ENCODE results near the gene BMP8A.
"Not testable (repeated sequence)": the region's sequence is repeated elsewhere in the genome, so short reads cannot be mapped to it uniquely, and the experiment has no call there.

BMP8A gene

DNA sequence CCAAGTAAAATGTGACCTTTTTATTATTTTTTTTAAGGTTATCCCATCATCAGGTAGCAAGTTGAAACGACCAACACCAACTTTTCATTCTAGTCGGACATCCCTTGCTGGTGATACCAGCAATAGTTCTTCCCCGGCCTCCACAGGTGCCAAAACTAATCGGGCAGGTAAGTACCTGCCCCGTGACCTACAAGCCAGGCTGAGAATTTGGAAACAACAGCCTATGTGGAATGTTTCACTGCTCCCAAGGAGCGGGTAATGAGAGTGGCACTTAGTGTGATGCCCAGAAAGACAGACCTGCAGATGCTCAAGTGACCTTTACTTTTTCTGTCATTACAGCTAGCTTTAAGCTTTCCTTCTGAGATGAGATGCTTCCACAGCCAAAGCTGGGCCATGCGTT, 6.9 kb upstream of the BMP8A start:
- DNase-seq, result no peak

GRCh38 chr1:39485046-39485803, 6.2 kb upstream of the BMP8A start:
- DNase-seq, result no peak

DNA sequence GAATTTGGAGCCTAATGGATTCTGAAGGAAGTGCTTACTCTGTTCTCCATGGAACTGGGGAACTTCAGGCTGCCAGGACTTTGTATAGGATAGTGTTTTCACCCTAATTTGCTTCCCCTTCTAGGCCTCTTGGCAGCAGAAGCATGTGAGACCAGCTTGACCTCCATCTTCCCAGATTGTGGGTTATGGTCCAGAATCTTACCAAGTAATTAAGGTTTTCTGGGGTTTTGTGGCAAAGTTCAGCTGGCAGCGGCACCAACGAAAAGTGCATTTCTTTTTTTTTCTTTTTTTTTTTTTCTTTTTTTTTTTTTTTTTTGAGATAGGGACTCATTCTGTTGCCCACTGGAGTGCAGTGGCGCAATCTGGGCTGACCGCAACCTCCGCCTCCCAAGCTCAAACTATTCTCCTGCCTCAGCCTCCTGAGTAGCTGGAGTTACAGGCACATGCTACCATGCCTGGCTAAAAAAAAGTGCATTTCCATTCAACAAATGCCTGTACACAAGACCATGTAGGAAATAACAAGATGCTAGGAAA, 3.4 kb upstream of the BMP8A start:
- no peak for DNase-seq

DNA sequence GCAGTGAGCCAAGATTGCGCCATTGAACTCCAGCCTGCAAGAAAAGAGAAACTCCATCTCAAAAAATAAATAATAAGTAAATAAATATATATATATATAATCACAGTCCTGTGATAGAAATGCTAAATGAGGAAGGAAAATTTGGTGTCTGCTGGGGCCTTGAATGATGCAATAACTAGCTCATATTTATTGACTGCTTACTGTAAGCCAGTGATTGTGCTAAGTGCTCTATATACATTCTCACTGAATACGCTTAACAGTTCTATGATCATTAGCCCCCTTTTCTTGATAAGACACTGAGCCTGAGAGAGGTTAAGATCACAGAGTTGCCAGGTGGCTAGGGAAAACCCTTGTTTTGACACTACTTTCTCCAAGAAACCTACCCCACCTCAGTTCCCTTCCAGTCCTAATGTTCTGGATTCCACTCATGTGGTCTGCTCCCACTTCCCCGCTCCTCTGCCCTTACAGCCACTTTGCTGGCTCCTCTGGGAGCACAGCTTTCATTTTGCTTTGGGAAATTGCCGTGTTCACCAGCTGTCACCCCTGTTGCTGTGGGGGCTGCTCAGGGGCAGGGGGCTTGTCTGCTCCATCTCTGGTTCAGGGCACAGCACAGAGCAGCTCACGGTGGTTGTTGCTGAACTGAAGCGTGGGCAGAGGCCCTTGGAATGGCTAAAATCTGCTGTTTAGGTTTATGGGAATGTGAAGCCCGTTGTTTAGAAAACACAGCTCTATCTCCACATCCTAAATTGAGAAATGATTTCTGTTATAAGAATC, 2.5 kb upstream of the BMP8A start:
- no peak for DNase-seq

- DNase-seq, result no peak
Measured at GRCh38 chr1:39489567-39490239, 1.7 kb upstream of the BMP8A start.

GRCh38 chr1:39490596-39491145, 765 bp upstream of the BMP8A start:
- DNase-seq, result no peak

DNA sequence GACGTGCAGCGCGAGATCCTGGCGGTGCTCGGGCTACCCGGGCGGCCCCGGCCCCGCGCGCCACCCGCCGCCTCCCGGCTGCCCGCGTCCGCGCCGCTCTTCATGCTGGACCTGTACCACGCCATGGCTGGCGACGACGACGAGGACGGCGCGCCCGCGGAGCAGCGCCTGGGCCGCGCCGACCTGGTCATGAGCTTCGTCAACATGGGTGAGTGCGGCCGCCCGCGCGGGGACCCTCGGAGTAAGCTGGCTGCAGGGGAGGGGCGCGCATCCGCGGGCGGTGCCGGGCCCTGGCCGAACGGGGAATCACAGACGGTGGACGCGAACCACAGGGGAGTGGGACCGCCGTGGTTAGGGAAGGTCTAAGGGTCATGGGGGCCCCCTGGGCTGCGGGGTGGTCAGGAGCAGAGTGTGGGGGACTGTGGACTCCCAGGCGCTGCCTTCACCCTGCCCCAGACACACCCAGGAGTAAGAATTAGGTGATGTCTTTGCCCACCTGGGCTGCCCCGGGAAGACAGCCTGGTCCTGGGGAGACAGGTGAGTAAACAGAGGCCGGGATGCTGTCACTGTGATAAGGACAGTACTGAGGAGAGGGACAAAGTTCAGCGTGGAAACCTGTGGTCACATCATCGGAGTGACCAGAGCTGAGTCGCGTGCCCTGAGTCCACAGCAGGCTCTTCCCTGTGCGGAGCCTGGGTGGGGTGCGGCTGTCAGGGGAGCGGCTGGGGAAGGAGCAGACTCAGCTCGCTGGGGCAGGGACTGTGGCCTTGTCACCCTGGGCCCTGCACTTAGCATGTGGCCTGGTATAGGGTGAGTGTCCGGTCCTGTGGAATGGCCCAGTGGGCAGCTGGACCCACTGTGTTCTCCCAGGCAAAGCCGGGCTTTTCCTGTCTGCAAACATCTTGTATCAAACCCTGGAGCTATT, 944 bp downstream of the BMP8A start:
- DNase-seq, result not testable (repeated sequence)

GRCh38 chr1:39493043-39493810, 1.8 kb downstream of the BMP8A start:
- not testable (repeated sequence) for DNase-seq

DNA sequence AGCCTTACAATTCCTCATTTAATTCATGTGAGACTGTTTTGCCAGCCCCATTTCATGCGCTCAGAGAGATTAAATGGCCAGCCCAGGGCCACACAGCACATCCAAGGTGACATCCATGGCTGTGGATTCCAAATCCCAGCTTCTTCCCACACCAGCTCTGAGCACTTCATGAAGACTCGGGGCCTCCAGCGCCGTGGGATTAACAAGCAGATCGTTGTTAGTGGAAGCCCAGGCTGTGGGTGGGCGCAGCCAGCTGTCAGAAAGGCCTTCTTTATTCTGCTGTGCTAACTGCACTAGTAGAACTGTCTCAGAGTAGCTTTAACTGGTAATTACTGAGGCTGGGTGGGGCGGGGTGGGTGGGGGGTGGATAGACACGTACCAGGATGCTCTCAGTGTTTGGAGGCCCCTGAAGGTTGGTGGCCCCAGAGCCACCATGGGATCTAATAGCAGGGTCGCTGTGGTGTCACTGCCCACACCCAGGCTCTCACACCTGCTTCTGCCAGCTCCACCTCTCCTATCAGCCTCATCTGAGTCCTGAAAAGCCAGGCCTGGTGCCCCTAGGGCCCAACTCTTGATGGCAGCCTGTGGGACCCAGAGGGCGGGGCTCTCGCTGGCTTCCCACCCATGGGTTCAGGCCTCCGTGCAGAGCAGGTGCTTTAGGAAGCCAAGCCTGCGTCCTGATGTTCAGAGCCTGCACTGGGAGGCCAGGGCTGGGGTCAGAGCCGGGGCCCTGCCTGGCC, 3.4 kb downstream of the BMP8A start:
- no peak for DNase-seq

- not testable (repeated sequence) for DNase-seq
Measured at GRCh38 chr1:39496520-39496919, 5.1 kb downstream of the BMP8A start.

- DNase-seq, result no peak
Measured at GRCh38 chr1:39497585-39497984, 6.1 kb downstream of the BMP8A start.

DNA sequence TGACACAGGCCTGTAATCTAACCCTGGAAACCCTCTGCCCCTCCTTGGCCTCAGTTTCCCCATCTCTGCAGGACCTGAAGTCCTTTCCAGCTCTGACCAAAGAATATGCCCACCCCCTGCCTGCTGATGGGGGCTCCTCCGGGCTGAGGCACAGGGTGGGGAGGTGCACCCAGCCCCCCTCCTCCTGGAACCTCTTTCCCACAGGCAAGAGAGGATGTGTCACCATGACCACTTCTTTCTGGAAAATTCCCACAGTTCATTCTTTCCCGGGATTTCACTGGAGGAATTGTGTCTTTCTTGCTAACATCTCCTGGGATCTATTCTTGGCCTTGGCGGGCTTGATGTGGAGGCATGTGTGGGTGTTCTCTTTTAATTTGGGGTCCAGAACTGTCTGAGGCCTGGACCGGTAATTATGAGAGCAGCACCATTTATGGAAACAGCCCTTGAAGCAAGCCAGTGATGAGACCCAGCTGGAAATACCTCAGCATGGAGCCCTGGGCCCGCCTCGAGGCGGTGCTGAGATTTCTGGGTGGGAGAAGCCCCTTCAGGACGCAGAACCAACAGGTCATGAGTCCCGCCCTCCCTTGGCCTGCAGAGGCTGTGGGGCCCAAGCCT, 6.8 kb downstream of the BMP8A start:
- not testable (repeated sequence) for DNase-seq

- not testable (repeated sequence) for DNase-seq
Measured at GRCh38 chr1:39498821-39499220, 7.4 kb downstream of the BMP8A start.

- no peak for DNase-seq
Measured at GRCh38 chr1:39499668-39500067, 8.2 kb downstream of the BMP8A start.

- no peak for DNase-seq
Measured at GRCh38 chr1:39500862-39501389, 9.5 kb downstream of the BMP8A start.

DNA sequence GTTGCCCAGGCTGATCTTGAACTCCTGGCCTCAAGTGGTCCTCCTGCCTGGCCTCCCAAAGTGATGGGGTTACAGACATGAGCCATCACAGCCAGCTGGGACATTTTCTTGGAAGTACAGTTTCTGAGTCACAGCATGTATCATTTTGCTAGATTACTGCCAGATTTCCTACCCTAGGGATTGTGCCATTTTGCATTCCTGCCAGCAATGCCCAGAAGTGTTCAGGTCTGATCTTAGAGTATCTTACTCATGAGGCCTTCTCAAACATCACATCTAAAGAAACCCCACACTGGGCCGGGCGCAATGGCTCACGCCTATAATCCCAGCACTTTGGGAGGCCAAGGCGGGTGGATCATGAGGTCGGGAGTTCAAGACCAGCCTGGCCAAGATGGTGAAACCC, 10.2 kb downstream of the BMP8A start:
- no peak for DNase-seq

DNA sequence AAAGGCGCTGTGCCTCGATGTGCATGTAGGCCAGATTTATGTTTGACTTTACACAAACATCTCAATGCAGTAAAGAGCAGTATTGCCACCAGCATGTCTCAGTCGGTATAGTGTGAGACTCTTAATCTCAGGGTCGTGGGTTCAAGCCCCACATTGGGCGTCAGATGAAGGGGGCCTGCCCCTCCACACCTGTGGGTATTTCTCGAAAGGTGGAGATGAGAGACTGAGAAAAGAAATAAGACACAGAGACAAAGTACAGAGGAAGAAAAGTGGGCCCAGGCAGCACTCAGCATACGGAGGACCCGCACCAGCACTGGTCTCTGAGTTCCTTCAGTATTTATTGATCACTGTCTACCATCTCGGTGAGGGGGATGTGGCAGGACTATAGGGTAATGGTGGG, 13.0 kb downstream of the BMP8A start:
- DNase-seq, result not testable (repeated sequence)

DNA sequence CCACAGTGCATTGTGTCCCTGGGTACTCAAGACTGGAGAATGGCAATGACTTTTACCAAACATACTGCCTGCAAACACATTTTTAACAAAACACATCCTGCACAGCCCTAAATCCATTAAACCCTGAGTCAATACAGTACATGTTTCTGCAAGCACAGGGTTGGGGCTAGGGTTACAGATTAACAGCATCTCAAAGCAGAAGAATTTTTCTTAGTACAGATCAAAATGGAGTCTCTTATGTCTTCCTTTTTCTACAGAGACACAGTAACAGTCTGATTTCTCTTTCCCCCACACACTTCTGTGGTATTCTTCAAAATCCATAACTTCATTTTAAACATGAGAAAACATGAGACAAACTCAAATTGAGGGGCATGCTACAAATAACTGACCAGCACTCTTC, 13.9 kb downstream of the BMP8A start:
- no peak for DNase-seq

DNA sequence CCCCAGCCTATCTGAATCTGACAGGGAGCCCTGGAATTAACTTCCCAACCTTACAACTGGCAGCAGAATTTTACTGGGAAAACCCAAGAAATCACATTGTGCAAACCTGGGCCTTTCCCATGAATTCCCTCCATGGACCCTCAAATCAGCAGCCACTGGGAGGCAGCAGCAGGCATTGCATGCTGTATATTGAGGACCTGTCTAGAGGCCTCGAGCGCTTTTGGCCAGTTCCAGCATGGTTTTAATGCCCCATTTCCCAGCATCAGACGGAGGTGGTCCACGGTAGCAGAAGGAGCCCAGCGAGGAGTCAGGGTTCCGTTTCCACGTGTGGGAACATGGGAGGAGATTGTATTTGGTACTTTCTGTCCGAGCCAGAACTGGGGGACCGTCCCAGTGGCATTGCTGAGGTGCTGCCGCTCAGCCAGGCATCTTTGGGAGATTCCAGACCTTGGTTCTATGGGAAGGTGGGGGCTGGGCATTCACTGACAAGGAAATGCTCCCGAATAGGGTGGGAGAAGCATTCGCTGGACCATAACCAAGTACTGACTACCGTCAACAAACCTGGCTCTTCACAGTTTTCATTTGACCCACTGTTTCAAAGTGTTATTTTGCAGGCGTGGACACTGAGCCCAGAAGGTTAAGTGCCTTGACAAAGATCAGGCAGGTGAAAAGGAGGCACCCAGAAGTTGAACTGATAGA, 15.9 kb downstream of the BMP8A start:
- no peak for DNase-seq

Data from NK-92 treated with Interleukin-12 subunit alpha and Interleukin-12 subunit beta, amount 100 ng/mL, for 24 hours (cell line).